NK-92 treated with Interleukin-12 subunit alpha and Interleukin-12 subunit beta, amount 100 ng/mL, for 24 hours (cell line): ENCODE results near the gene VBP1.
"Not testable (repeated sequence)": the region's sequence is repeated elsewhere in the genome, so short reads cannot be mapped to it uniquely, and the experiment has no call there.

ENCODE experiments used
- DNase-seq: peaks from one replicate; lab custom pipeline; 2025; lab: John Stamatoyannopoulos, UW

VBP1 gene

GRCh38 chrX:155263854-155264628, 47.8 kb downstream of the VBP1 start, which contains the start of gene RAB39B:
RAB39B (minus strand) TSS chrX:155264491; CDS start chrX:155264288, 203 bp downstream.
- peak; percentile 63 for DNase-seq

GRCh38 chrX:155266439-155266838, 50.2 kb downstream of the VBP1 start:
- no peak for DNase-seq

- not testable (repeated sequence) for DNase-seq
Observed at GRCh38 chrX:155267995-155268394, 51.7 kb downstream of the VBP1 start.

- no peak for DNase-seq
Observed at GRCh38 chrX:155270969-155271368, 54.7 kb downstream of the VBP1 start.

- DNase-seq = no peak
Observed at GRCh38 chrX:155279873-155280272, 63.6 kb downstream of the VBP1 start.
